ENCODE results near the gene TRPV3. TPM values are rescaled to one million over a fixed set of nuclear protein-coding genes. Genes with fewer than 3 reads are reported as not detected.
A peak's percentile ranks its signal among the peaks of the same experiment; 100 is the strongest.

TRPV3 gene
- total RNA-seq, 6 experiments from 2014 or later = 0.12 to 2.1 (median 0.37) TPM; not detected in 1

- DNase-seq (peak in 1 of 3 donors; percentile 31), ATAC-seq (peak in 1 of 4 donors; percentile 13)
- TF ChIP-seq POLR2A (IDR thresholded peaks at IDR 0.05) (no peak), CTCF (IDR thresholded peaks at IDR 0.05) (no peak)
- no peak overlapping the region for H3K4me3 ChIP-seq
- peaks cover 0 to 4% (median 0%) of the 10 kb centered on the region in 4 donors for H3K4me1 ChIP-seq
- intact Hi-C loops (cut with DNase I) = no loop called here
- no peaks in the 10 kb centered on the region for H3K36me3 ChIP-seq
- no peaks in the 10 kb centered on the region for H3K9me3 ChIP-seq
- H3K27ac ChIP-seq = no peak overlapping the region
- no peaks in the 10 kb centered on the region for H3K27me3 ChIP-seq
- 80% methylated on average over 5 of the region's 16 CpGs for WGBS (ENCODE audit: insufficient coverage, low coverage, low lambda C conversion rate, missing lambda C conversion rate)
Measured at GRCh38 chr17:3542410-3543088, 15.1 kb downstream of the TRPV3 start.

GRCh38 chr17:3539881-3540540 lies 17.6 kb downstream of the TRPV3 start:
- intact Hi-C loops (cut with DNase I) = no loop called here
- no peak for DNase-seq
- H3K9me3 ChIP-seq = no peaks in the 10 kb centered on the region
- no peak for TF ChIP-seq CTCF (IDR thresholded peaks at IDR 0.05)
- no peak for TF ChIP-seq POLR2A (IDR thresholded peaks at IDR 0.05)
- no peaks in the 10 kb centered on the region for H3K36me3 ChIP-seq
- no peaks in the 10 kb centered on the region for H3K4me1 ChIP-seq
- 59% methylated on average over 7 of the region's 8 CpGs for WGBS (ENCODE audit: insufficient coverage, low coverage, low lambda C conversion rate, missing lambda C conversion rate)
- no peak for ATAC-seq
- no peaks in the 10 kb centered on the region for H3K27me3 ChIP-seq
- H3K4me3 ChIP-seq = no peak overlapping the region
- H3K27ac ChIP-seq = no peak overlapping the region

- Histone ChIP-seq H3K27ac (no peak overlapping the region), H3K27me3 (no peaks in the 10 kb centered on the region), H3K4me3 (no peak overlapping the region), H3K36me3 (no peaks in the 10 kb centered on the region), H3K4me1 (no peaks in the 10 kb centered on the region), H3K9me3 (no peaks in the 10 kb centered on the region)
- no peak for ATAC-seq
- TF ChIP-seq POLR2A (IDR thresholded peaks at IDR 0.05) (no peak), CTCF (IDR thresholded peaks at IDR 0.05) (no peak)
- intact Hi-C loops (cut with DNase I) = no loop called here
- WGBS (ENCODE audit: insufficient coverage, low coverage, low lambda C conversion rate, missing lambda C conversion rate) = 61% methylated on average over 5 of the region's 5 CpGs
- DNase-seq = no peak
Measured at GRCh38 chr17:3536716-3537115, 20.9 kb downstream of the TRPV3 start.

DNA sequence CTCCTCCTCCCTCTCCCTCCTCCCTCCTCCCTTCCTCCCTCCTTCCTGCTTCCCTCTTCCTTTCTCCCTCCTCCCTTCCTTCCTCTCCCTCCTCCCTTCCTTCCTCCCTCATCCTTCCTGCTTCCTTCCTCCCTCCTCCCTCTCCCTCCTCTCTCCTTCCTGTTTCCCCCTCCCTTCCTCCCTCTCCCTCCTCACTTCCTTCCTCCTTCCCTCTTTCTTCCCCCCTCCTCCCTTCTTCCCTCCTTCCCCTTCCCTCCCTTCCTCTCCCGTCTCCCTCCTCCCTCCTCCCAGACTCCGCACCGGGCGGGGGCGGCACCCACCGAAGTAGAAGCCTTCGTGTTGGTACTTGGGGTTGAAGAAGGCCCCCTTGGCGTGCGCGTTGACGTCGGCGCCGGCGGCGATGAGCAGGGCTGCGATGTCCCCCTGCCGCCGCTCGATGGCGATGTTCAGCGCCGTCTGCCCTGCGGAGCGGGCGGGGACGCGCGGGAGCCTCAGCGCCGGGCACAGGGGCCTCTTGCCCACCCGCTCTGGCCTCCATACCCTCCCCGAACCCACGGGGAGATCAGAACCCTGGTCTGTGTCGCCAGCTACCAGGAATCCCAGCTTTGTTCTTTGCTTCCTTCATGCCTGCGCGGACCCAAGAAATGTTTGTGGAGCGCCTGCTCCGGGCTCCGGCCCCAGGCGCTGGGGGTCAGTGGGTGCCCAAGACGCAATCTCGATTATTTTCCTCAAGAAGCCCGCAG lies 22.2 kb downstream of the TRPV3 start:
- no peaks in the 10 kb centered on the region for H3K27me3 ChIP-seq
- H3K9me3 ChIP-seq = no peaks in the 10 kb centered on the region
- no peaks in the 10 kb centered on the region for H3K4me1 ChIP-seq
- H3K27ac ChIP-seq = peak overlapping the region in 1 of 3 donors; percentile 13
- peak overlapping the region in 2 of 3 donors; percentile 16 to 43 for H3K4me3 ChIP-seq
- H3K36me3 ChIP-seq = no peaks in the 10 kb centered on the region
- intact Hi-C loops (cut with DNase I) = no loop called here
- 3% methylated on average over 21 of the region's 44 CpGs for WGBS (ENCODE audit: insufficient coverage, low coverage, low lambda C conversion rate, missing lambda C conversion rate)
- DNase-seq = peak in 1 of 3 donors; percentile 57
- TF ChIP-seq CTCF (IDR thresholded peaks at IDR 0.05) = peak; percentile 42 to 75 (median 56)
- TF ChIP-seq POLR2A (IDR thresholded peaks at IDR 0.05) = no peak
- peak; percentile 71 to 91 (median 79) for ATAC-seq
